Measurements from ENCODE around the gene MAGI1.

DNA sequence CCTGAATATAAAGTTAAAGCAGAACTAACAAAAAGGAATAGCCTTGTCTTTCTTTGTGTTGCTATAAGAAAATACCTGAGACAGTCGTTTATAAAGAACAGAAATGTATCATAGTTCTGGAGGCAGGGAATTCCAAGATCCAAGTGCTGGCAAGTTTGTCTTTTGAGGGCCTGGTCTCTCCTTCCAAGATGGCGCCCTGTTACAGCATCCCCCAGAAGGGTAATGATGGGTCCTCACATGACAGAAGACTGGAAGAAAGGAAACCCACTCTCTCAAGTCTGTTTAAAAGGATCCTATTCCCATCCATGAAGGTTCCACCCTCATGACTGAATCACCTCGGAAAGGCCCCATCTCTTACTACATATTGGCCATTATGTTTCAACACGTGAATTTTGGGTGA is 435.1 kb downstream of the MAGI1 start:
- TF ChIP-seq CTCF (IDR thresholded peaks at IDR 0.05; ENCODE audit: insufficient read depth, low read length, poor library complexity, severe bottlenecking) (no peak), EZH2phosphoT487 (conservative IDR thresholded peaks at IDR 0.05; ENCODE audit: low read length) (no peak)
